Breast epithelium (tissue), 4 donors: ENCODE results near the gene SPNS2. TPM values are rescaled to one million over a fixed set of nuclear protein-coding genes. Genes with fewer than 3 reads are reported as not detected.

Experiments
- DNase-seq, 2 donors: peaks; one replicate each; pipeline ENCODE4 v3.0.0-alpha.2; 2019; ENCODE audit warnings: low spot score in 2 of 2
- H3K27ac ChIP-seq, 2 donors: fragments of 200-600 bp; sonication (generic) in 1 of 2; one replicate each; pipeline ENCODE4 v1.5.1; 2016 to 2019; ENCODE audit warnings: mild to moderate bottlenecking in 1 of 2
- H3K27me3 ChIP-seq, 2 donors: fragments of 200-600 bp; sonication (generic) in 1 of 2; one replicate each; pipeline versions ENCODE4 v1.5.1 to v1.6.0; 2017 to 2019; ENCODE audit warnings: control low read depth in 1 of 2, mild to moderate bottlenecking in 1 of 2
- H3K36me3 ChIP-seq: fragments of 200-600 bp; one replicate; pipeline ENCODE4 v1.5.1; 2019
- H3K4me1 ChIP-seq, 2 donors: fragments of 200-600 bp; sonication (generic); one replicate each; pipeline ENCODE4 v1.5.1; 2016 to 2019; ENCODE audit warnings: control low read depth in 1 of 2
- H3K4me3 ChIP-seq, 3 donors: fragments of 200-600 bp; sonication (generic); 1 replicate in 2 of 3; 2 replicates in 1 of 3; pipeline ENCODE4 v1.5.1; 2016 to 2019; ENCODE audit warnings: mild to moderate bottlenecking in 3 of 3, moderate library complexity in 2 of 3
- H3K9me3 ChIP-seq, 2 donors: fragments of 200-600 bp; sonication (generic) in 1 of 2; one replicate each; pipeline ENCODE4 v1.5.1; 2016 to 2019; ENCODE audit warnings: control low read depth in 1 of 2
- CTCF ChIP-seq, 3 donors: fragments of 450-650 bp; IDR thresholded peaks; one replicate each; pipeline ENCODE4 v1.5.1; 2016 to 2017; ENCODE audit warnings: antibody characterized with exemption in 3 of 3, mild to moderate bottlenecking in 3 of 3, moderate library complexity in 3 of 3
- POLR2A ChIP-seq: fragments of 450-650 bp; IDR thresholded peaks from one replicate; pipeline ENCODE4 v1.6.1; 2016; ENCODE audit warnings: antibody characterized with exemption, mild to moderate bottlenecking, moderate library complexity
- POLR2AphosphoS5 ChIP-seq, 3 donors: sonication (generic); formaldehyde crosslinking; IDR thresholded peaks; one replicate each; pipeline ENCODE4 v1.6.1; 2017; ENCODE audit warnings: antibody characterized with exemption in 3 of 3
- intact Hi-C: fragments of 100-400 bp; cut with DNase I; formaldehyde crosslinking; loops from one replicate; pipeline ENCODE4 v1.15.1; 2023; ENCODE audit warnings: low total_unique reads
- total RNA-seq, 3 donors: library from RNA; depleted of rRNA; stranded (reverse); fragments of >200 nt; gene quantifications; one replicate each; pipeline ENCODE4 v1.1.0, GENCODE V29; 2016

The SPNS2 gene
- total RNA-seq, 3 donors from 2014 or later = 5.3 to 14.1 (median 11.5) TPM

GRCh38 chr17:4572131-4572530 lies 73.5 kb downstream of the SPNS2 start:
- Histone ChIP-seq H3K4me1 (no peaks in the 10 kb centered on the region), H3K4me3 (no peak overlapping the region), H3K27me3 (no peaks in the 10 kb centered on the region), H3K36me3 (no peaks in the 10 kb centered on the region), H3K27ac (no peak overlapping the region), H3K9me3 (no peaks in the 10 kb centered on the region)
- TF ChIP-seq POLR2AphosphoS5 (IDR thresholded peaks at IDR 0.05) = no peak
- intact Hi-C loops = no loop called here
- peak in 1 of 2 donors; percentile 17 for DNase-seq

- DNase-seq = no peak
- TF ChIP-seq POLR2A = no peak
- TF ChIP-seq CTCF (IDR thresholded peaks at IDR 0.05) = no peak
- H3K27me3 ChIP-seq = no peaks in the 10 kb centered on the region
- H3K4me1 ChIP-seq = no peaks in the 10 kb centered on the region
- no peaks in the 10 kb centered on the region for H3K9me3 ChIP-seq
- intact Hi-C loops = no loop called here
- no peak overlapping the region for H3K27ac ChIP-seq
- H3K4me3 ChIP-seq = no peak overlapping the region
- H3K36me3 ChIP-seq = no peaks in the 10 kb centered on the region
Measured at GRCh38 chr17:4573115-4573514, 74.4 kb downstream of the SPNS2 start.

- intact Hi-C loops = no loop called here
- peak in 1 of 2 donors; percentile 15 for DNase-seq
- Histone ChIP-seq H3K9me3 (no peaks in the 10 kb centered on the region), H3K36me3 (no peaks in the 10 kb centered on the region), H3K27ac (no peak overlapping the region), H3K4me3 (no peak overlapping the region), H3K27me3 (no peaks in the 10 kb centered on the region), H3K4me1 (no peaks in the 10 kb centered on the region)
- TF ChIP-seq POLR2AphosphoS5 (IDR thresholded peaks at IDR 0.05) (no peak), POLR2A (no peak), CTCF (IDR thresholded peaks at IDR 0.05) (no peak)
Measured at GRCh38 chr17:4573669-4574068, 75.0 kb downstream of the SPNS2 start.

GRCh38 chr17:4574448-4575045 lies 75.9 kb downstream of the SPNS2 start:
- no peak for DNase-seq
- no peak for TF ChIP-seq POLR2AphosphoS5 (IDR thresholded peaks at IDR 0.05)
- TF ChIP-seq CTCF (IDR thresholded peaks at IDR 0.05) = no peak
- no peak for TF ChIP-seq POLR2A
- no peak overlapping the region for H3K27ac ChIP-seq
- no peaks in the 10 kb centered on the region for H3K27me3 ChIP-seq
- no peaks in the 10 kb centered on the region for H3K36me3 ChIP-seq
- no peaks in the 10 kb centered on the region for H3K4me1 ChIP-seq
- H3K4me3 ChIP-seq = no peak overlapping the region
- H3K9me3 ChIP-seq = no peaks in the 10 kb centered on the region
- intact Hi-C loops = no loop called here

- no peaks in the 10 kb centered on the region for H3K27me3 ChIP-seq
- no peaks in the 10 kb centered on the region for H3K36me3 ChIP-seq
- intact Hi-C loops = no loop called here
- no peak for TF ChIP-seq CTCF (IDR thresholded peaks at IDR 0.05)
- no peak for TF ChIP-seq POLR2A
- no peak for TF ChIP-seq POLR2AphosphoS5 (IDR thresholded peaks at IDR 0.05)
- no peaks in the 10 kb centered on the region for H3K4me1 ChIP-seq
- no peaks in the 10 kb centered on the region for H3K9me3 ChIP-seq
- DNase-seq = no peak
- H3K27ac ChIP-seq = no peak overlapping the region
- H3K4me3 ChIP-seq = no peak overlapping the region
Measured at GRCh38 chr17:4576161-4576558, 77.5 kb downstream of the SPNS2 start.
